ENCODE results near the gene KCNH3.

The KCNH3 gene, protein sequence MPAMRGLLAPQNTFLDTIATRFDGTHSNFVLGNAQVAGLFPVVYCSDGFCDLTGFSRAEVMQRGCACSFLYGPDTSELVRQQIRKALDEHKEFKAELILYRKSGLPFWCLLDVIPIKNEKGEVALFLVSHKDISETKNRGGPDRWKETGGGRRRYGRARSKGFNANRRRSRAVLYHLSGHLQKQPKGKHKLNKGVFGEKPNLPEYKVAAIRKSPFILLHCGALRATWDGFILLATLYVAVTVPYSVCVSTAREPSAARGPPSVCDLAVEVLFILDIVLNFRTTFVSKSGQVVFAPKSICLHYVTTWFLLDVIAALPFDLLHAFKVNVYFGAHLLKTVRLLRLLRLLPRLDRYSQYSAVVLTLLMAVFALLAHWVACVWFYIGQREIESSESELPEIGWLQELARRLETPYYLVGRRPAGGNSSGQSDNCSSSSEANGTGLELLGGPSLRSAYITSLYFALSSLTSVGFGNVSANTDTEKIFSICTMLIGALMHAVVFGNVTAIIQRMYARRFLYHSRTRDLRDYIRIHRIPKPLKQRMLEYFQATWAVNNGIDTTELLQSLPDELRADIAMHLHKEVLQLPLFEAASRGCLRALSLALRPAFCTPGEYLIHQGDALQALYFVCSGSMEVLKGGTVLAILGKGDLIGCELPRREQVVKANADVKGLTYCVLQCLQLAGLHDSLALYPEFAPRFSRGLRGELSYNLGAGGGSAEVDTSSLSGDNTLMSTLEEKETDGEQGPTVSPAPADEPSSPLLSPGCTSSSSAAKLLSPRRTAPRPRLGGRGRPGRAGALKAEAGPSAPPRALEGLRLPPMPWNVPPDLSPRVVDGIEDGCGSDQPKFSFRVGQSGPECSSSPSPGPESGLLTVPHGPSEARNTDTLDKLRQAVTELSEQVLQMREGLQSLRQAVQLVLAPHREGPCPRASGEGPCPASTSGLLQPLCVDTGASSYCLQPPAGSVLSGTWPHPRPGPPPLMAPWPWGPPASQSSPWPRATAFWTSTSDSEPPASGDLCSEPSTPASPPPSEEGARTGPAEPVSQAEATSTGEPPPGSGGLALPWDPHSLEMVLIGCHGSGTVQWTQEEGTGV

DNA sequence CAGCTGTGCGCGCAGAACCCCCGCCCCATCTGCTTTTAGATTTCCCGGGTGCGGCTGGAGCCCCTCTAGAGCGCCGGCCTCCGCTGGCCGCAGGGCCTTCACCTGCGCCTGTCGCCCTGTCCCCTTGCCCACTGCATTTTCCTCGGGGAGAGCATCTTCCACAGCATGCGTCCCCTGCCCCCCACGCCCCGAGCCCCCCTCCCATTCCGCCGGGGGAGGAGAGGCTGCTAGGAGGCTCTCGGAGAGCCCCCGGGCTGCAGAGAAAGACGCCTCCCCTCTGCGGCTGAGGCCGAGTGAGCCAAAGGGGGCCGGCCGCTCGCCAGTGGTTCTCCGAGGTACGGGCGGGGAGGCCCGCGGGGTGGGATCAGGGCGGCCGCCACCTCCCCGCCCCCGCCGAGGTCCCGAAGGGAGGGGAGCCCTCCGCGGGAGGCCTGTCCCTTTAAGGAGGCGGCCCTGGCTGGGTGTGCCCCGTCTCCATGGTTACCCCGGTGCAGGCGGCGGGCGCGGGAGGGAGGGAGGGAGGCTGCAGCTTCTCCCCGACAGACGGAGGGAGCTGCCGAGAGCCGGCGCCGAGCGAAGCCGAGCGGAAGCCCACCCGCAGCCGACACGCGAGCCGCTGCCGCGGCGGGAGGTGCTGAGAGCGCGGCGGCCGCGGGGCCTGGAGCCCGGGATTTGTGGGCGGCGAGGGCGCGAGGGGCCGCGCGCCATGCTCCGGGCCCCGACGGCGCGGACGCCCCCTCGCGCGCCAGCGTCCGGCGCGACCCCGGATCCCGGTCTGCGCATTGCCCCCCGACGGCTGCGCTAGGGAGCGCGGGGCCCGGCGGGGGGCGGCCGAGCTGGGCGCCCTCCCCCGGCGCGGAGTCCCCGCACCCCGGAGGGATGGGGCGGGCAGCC lies at the start of gene KCNH3:
Gene KCNH3 (plus strand): TSS at position 521 of the 894 bp plus-strand sequence. CDS start 387 bp downstream, outside the sequence.
- peaks cover 57% of the 10 kb centered on the region for H3K27me3 ChIP-seq (replicated peaks; ENCODE audit: control insufficient read depth, insufficient read depth, low read length)
- peak within 1 kb of the TSS; percentile 68 for H3K4me3 ChIP-seq (ENCODE audit: low read length)
- no peaks in the 10 kb centered on the region for H3K36me3 ChIP-seq (ENCODE audit: control insufficient read depth, insufficient read depth, low read length, severe bottlenecking)
- peaks cover 9% of the 10 kb centered on the region for H3K4me1 ChIP-seq (ENCODE audit: control insufficient read depth, insufficient read depth, low read length)
- peak; percentile 83 for DNase-seq (ENCODE audit: low read depth)
- no peaks in the 10 kb centered on the region for H3K9me3 ChIP-seq (ENCODE audit: control insufficient read depth, low read length)
- no peak within 1 kb of the TSS for H3K9ac ChIP-seq (ENCODE audit: low read length)

DNA sequence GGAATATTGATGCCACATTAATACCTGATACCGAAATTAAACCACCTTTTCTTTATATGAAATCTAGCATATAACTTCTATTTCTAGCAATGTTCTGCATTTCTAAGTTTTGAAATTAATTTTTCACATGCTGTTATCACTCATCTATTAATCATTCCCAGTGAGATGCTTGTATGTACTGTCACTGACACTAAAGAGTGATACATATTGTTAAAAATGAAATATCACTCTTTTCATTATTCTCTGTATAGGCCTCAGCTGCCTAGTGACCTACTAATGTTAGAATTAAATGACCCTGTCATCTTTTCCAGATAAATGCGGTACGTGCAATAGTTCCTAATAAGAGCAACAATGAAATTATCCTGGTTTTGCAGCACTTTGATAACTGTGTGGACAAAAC lies 49.7 kb upstream of the KCNH3 start:
- no peak for DNase-seq (ENCODE audit: low read depth)
- Histone ChIP-seq H3K27me3 (replicated peaks; ENCODE audit: control insufficient read depth, insufficient read depth, low read length) (no peaks in the 10 kb centered on the region), H3K9ac (ENCODE audit: low read length) (no peak overlapping the region), H3K4me3 (ENCODE audit: low read length) (no peak overlapping the region), H3K4me1 (ENCODE audit: control insufficient read depth, insufficient read depth, low read length) (no peaks in the 10 kb centered on the region), H3K36me3 (ENCODE audit: control insufficient read depth, insufficient read depth, low read length, severe bottlenecking) (peaks cover 5% of the 10 kb centered on the region), H3K9me3 (ENCODE audit: control insufficient read depth, low read length) (no peaks in the 10 kb centered on the region)

DNA sequence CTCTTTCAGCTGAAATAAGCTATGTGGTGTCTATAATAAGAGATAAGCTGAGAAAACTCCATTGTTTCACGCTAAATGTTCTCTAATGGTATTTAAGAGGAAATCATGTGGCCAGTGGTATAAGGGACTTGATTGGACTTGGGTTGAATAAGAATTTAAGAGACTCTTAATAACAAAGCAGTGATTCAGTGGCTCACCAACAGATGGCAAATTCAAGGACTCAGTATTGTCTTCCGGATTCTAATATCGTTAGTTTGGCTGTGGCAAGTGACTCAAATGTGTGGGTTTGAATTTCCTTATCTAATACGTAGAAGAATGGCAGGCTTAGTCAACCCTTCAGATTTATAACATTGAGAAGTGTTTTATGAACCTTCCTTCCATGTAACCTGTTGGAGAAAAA lies 49.1 kb upstream of the KCNH3 start:
- no peak overlapping the region for H3K9ac ChIP-seq (ENCODE audit: low read length)
- peak; percentile 16 for DNase-seq (ENCODE audit: low read depth)
- H3K36me3 ChIP-seq (ENCODE audit: control insufficient read depth, insufficient read depth, low read length, severe bottlenecking): peaks cover 3% of the 10 kb centered on the region

DNA sequence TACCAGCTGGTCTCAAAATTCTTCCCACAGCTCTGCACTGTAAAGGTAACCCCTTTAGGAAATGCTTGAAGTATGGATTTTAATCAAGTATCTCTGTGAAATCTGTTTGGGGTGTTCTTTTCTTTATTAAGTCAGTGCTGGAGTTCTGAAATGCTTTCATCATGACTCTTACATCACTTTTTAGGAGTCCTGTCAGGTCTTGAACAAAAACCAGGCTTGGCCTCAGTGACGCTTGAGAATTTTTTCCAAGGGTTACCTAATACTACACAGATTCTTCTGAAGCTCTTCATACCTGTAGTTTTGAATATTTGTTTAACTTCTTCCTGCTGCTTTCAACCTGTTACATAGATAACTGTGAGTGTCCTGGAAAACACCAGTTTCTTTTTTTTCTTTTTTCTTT lies 47.0 kb upstream of the KCNH3 start:
- Histone ChIP-seq H3K36me3 (ENCODE audit: control insufficient read depth, insufficient read depth, low read length, severe bottlenecking) (peaks cover 7% of the 10 kb centered on the region), H3K27me3 (replicated peaks; ENCODE audit: control insufficient read depth, insufficient read depth, low read length) (no peaks in the 10 kb centered on the region), H3K9ac (ENCODE audit: low read length) (no peak overlapping the region), H3K4me3 (ENCODE audit: low read length) (no peak overlapping the region), H3K9me3 (ENCODE audit: control insufficient read depth, low read length) (no peaks in the 10 kb centered on the region), H3K4me1 (ENCODE audit: control insufficient read depth, insufficient read depth, low read length) (no peaks in the 10 kb centered on the region)
- peak; percentile 27 for DNase-seq (ENCODE audit: low read depth)

More for the DNA sequence above, 49.1 kb upstream of the KCNH3 start:
- Histone ChIP-seq H3K4me1 (ENCODE audit: control insufficient read depth, insufficient read depth, low read length) (no peaks in the 10 kb centered on the region), H3K4me3 (ENCODE audit: low read length) (no peak overlapping the region), H3K27me3 (replicated peaks; ENCODE audit: control insufficient read depth, insufficient read depth, low read length) (no peaks in the 10 kb centered on the region), H3K9me3 (ENCODE audit: control insufficient read depth, low read length) (no peaks in the 10 kb centered on the region)

DNA sequence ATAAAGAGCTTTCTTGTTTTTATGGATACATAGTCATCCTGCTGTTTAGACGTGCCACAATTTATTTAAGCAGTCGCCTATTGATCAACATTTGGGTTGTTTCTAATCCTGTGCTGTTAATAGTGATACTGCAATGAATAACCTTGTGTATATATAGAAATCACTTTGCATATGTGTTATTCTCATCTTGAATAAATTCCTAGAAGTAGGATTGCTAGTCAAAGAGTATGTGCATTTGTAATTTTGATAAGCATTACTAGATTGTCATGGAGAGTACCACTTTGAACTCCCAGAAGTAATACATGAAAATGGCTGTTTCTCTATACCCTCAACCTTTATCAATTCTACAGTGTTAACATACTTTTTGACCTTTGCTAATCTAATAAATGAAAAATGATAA lies 44.9 kb upstream of the KCNH3 start:
- Histone ChIP-seq H3K27me3 (replicated peaks; ENCODE audit: control insufficient read depth, insufficient read depth, low read length) (no peaks in the 10 kb centered on the region), H3K9ac (ENCODE audit: low read length) (no peak overlapping the region), H3K9me3 (ENCODE audit: control insufficient read depth, low read length) (no peaks in the 10 kb centered on the region), H3K4me1 (ENCODE audit: control insufficient read depth, insufficient read depth, low read length) (no peaks in the 10 kb centered on the region), H3K4me3 (ENCODE audit: low read length) (no peak overlapping the region), H3K36me3 (ENCODE audit: control insufficient read depth, insufficient read depth, low read length, severe bottlenecking) (peaks cover 10% of the 10 kb centered on the region)
- no peak for DNase-seq (ENCODE audit: low read depth)

DNA sequence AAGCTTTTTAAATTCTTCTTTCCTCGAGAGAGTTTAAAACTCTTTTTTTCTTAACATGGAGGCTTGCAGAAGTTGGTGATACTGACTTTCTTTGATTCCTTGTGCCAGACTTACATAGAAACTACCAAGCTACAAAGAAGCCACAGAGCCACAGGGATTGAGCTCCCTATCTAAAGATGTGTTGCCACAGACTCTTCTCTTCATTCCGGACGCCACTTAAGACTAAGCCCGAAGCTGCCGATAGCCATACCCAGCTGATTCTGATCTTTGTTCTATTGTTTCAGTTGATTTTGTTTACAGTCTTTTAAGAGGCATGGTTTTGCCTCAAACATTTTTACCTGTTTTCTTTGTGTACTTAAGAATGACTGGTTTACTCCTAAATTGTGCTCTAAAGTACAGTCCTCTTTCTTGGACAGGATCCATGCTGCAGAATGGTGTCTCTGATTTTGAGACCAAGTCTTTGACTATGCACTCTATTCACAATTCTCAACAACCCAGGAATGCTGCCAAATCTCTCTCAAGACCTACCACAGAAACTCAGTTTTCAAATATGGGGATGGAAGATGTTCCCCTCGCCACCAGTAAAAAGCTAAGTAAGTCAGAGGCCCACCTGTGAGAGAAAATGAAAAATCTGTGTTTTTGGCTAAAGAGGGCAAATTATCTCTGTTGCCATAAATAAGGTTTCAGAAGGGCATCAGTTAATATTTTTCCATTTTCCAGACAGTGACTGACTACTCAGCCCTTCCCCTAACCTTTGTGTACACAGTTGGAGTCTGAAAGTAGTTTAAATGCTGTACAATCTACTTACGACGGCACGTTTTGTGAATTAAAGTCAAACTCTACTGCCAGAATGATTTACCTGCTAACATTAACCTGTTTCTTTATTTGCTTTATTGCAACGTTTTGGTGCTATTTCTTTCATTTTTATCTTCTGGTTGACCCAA lies 42.1 kb upstream of the KCNH3 start:
- DNase-seq (ENCODE audit: low read depth): no peak
- Histone ChIP-seq H3K36me3 (ENCODE audit: control insufficient read depth, insufficient read depth, low read length, severe bottlenecking) (peaks cover 10% of the 10 kb centered on the region), H3K4me1 (ENCODE audit: control insufficient read depth, insufficient read depth, low read length) (no peaks in the 10 kb centered on the region), H3K9me3 (ENCODE audit: control insufficient read depth, low read length) (no peaks in the 10 kb centered on the region), H3K27me3 (replicated peaks; ENCODE audit: control insufficient read depth, insufficient read depth, low read length) (no peaks in the 10 kb centered on the region), H3K9ac (ENCODE audit: low read length) (no peak overlapping the region), H3K4me3 (ENCODE audit: low read length) (no peak overlapping the region)

DNA sequence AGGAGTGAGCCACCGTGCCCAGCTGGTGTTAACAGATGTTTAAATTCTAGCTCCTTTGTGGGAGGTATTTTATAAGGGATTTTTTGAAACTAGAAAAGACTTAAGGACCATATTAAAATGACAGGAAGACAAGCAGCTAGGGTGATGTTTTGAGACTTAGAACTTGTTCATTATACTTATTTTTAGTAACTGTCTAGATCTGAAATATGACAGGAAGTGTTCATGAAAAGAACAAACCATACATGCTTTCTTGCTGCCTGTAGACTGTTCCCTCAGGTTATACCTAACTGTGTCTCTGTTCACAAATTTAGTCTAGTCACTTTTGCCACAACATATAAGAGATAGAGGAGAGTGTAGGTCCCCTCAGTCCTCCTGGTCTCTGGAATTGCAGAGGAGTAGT lies 36.9 kb upstream of the KCNH3 start:
- Histone ChIP-seq H3K27me3 (replicated peaks; ENCODE audit: control insufficient read depth, insufficient read depth, low read length) (no peaks in the 10 kb centered on the region), H3K4me1 (ENCODE audit: control insufficient read depth, insufficient read depth, low read length) (peaks cover 3% of the 10 kb centered on the region), H3K4me3 (ENCODE audit: low read length) (no peak overlapping the region), H3K36me3 (ENCODE audit: control insufficient read depth, insufficient read depth, low read length, severe bottlenecking) (peaks cover 6% of the 10 kb centered on the region), H3K9me3 (ENCODE audit: control insufficient read depth, low read length) (no peaks in the 10 kb centered on the region), H3K9ac (ENCODE audit: low read length) (no peak overlapping the region)
- DNase-seq (ENCODE audit: low read depth): no peak

DNA sequence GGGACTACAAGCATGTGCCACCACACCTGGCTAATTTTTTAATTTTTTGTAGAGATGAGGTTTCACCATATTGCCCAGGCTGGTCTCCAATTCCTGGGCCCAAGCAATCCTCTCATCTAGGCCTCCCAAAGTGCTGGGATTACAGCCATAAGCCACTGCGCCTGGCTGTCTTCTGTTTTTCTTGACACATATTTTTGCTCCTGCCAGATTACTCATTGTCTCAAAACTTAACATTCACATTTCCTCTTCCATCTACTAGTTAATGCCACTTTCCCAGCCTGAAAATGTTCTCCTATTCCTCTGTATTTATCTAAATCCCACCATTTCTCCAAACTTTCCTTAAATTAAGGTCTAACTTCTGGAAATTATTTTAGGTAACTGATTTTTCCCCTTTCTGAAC lies 36.2 kb upstream of the KCNH3 start:
- Histone ChIP-seq H3K27me3 (replicated peaks; ENCODE audit: control insufficient read depth, insufficient read depth, low read length) (no peaks in the 10 kb centered on the region), H3K9ac (ENCODE audit: low read length) (no peak overlapping the region), H3K4me3 (ENCODE audit: low read length) (no peak overlapping the region), H3K36me3 (ENCODE audit: control insufficient read depth, insufficient read depth, low read length, severe bottlenecking) (peaks cover 4% of the 10 kb centered on the region), H3K9me3 (ENCODE audit: control insufficient read depth, low read length) (no peaks in the 10 kb centered on the region), H3K4me1 (ENCODE audit: control insufficient read depth, insufficient read depth, low read length) (peaks cover 3% of the 10 kb centered on the region)
- DNase-seq (ENCODE audit: low read depth): no peak

DNA sequence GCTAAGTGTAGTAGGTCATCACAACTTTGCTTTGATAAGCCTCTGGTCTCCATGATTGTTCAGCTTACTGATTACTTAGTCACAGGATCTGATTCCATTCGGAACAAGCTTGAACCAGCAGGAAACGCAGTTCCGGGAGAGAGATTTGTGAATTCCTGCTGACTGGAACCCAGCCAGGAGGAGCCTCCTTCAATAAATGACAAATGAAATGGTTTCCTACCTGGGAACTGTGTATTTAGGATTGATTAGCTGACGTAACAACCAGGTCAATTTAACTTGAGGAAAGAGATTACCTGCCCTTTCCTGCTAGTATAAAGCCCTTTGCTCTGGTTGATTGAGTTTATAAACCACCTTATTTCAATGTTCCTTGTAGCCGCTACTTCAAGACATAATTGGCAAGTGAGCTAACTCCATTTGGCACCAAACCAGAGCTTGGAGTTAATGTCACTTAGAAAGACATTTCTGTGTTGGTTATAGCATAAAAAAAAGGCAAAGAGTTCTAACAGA lies 35.1 kb upstream of the KCNH3 start:
- peaks cover 3% of the 10 kb centered on the region for H3K4me1 ChIP-seq (ENCODE audit: control insufficient read depth, insufficient read depth, low read length)
- H3K4me3 ChIP-seq (ENCODE audit: low read length): no peak overlapping the region
- peaks cover 4% of the 10 kb centered on the region for H3K36me3 ChIP-seq (ENCODE audit: control insufficient read depth, insufficient read depth, low read length, severe bottlenecking)
- no peak overlapping the region for H3K9ac ChIP-seq (ENCODE audit: low read length)
- no peaks in the 10 kb centered on the region for H3K27me3 ChIP-seq (replicated peaks; ENCODE audit: control insufficient read depth, insufficient read depth, low read length)
- H3K9me3 ChIP-seq (ENCODE audit: control insufficient read depth, low read length): no peaks in the 10 kb centered on the region
- DNase-seq (ENCODE audit: low read depth): peak; percentile 17

DNA sequence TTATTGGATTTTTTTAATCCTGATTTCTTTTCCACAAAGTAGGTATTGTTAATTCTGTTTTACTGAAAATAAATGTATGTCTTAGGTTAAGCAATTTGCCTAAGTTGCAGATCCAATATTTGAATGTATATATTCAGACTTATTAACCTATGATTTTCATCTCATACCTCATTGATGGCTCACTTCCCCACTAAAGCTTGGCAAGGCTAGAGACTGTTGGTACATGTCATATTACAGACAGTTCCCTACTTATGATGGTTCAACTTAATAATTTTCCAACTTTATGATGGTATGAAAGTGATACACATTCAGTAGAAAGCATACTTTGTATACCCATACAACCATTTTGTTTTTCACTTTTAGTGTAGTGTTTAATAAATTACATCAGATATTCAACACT lies 33.2 kb upstream of the KCNH3 start:
- H3K27me3 ChIP-seq (replicated peaks; ENCODE audit: control insufficient read depth, insufficient read depth, low read length): no peaks in the 10 kb centered on the region
- H3K4me3 ChIP-seq (ENCODE audit: low read length): no peak overlapping the region
- H3K9ac ChIP-seq (ENCODE audit: low read length): no peak overlapping the region
- peaks cover 3% of the 10 kb centered on the region for H3K4me1 ChIP-seq (ENCODE audit: control insufficient read depth, insufficient read depth, low read length)
- no peaks in the 10 kb centered on the region for H3K9me3 ChIP-seq (ENCODE audit: control insufficient read depth, low read length)
- DNase-seq (ENCODE audit: low read depth): peak; percentile 18
- H3K36me3 ChIP-seq (ENCODE audit: control insufficient read depth, insufficient read depth, low read length, severe bottlenecking): peaks cover 4% of the 10 kb centered on the region
